Activated CD8-positive, alpha-beta memory T cell treated with anti-CD3 and anti-CD28 coated beads, Interleukin-2, amount 50 U/mL, for 4 hours (primary cell): Measurements from ENCODE around the gene GPC6.

Experiments
- DNase-seq: peaks from one replicate; pipeline ENCODE4 v3.0.0-alpha.2; 2020

GPC6 gene

GRCh38 chr13:94233837-94234236 is 1007.2 kb downstream of the GPC6 start:
- DNase-seq = no peak

GRCh38 chr13:94234738-94235137 is 1008.1 kb downstream of the GPC6 start:
- no peak for DNase-seq

- DNase-seq = no peak
Measured at GRCh38 chr13:94236132-94236531, 1009.5 kb downstream of the GPC6 start.

- DNase-seq = no peak
Measured at GRCh38 chr13:94236872-94237271, 1010.3 kb downstream of the GPC6 start.

- no peak for DNase-seq
Measured at GRCh38 chr13:94239135-94239534, 1012.5 kb downstream of the GPC6 start.

- no peak for DNase-seq
Measured at GRCh38 chr13:94242554-94242953, 1015.9 kb downstream of the GPC6 start.

GRCh38 chr13:94243551-94243950 is 1016.9 kb downstream of the GPC6 start:
- DNase-seq = no peak

- no peak for DNase-seq
Measured at GRCh38 chr13:94246495-94246894, 1019.9 kb downstream of the GPC6 start.

- no peak for DNase-seq
Measured at GRCh38 chr13:94247890-94248289, 1021.3 kb downstream of the GPC6 start.

GRCh38 chr13:94248454-94249228 is 1022.0 kb downstream of the GPC6 start:
- DNase-seq = no peak

GRCh38 chr13:94249512-94249911 is 1022.9 kb downstream of the GPC6 start:
- DNase-seq = no peak

- no peak for DNase-seq
Measured at GRCh38 chr13:94251831-94252608, 1025.4 kb downstream of the GPC6 start.

GRCh38 chr13:94254737-94255136 is 1028.1 kb downstream of the GPC6 start:
- DNase-seq = no peak

GRCh38 chr13:94256721-94257120 is 1030.1 kb downstream of the GPC6 start:
- DNase-seq = no peak

GRCh38 chr13:94259984-94260383 is 1033.4 kb downstream of the GPC6 start:
- DNase-seq = no peak

- DNase-seq = no peak
Measured at GRCh38 chr13:94261163-94261562, 1034.6 kb downstream of the GPC6 start.

GRCh38 chr13:94263038-94263437 is 1036.4 kb downstream of the GPC6 start:
- DNase-seq = no peak

- no peak for DNase-seq
Measured at GRCh38 chr13:94267581-94268366, 1041.2 kb downstream of the GPC6 start.

GRCh38 chr13:94268661-94269060 is 1042.1 kb downstream of the GPC6 start:
- no peak for DNase-seq

- no peak for DNase-seq
Measured at GRCh38 chr13:94269557-94269956, 1043.0 kb downstream of the GPC6 start.

- no peak for DNase-seq
Measured at GRCh38 chr13:94270556-94270955, 1043.9 kb downstream of the GPC6 start.

GRCh38 chr13:94272038-94272437 is 1045.4 kb downstream of the GPC6 start:
- no peak for DNase-seq

GRCh38 chr13:94280349-94280748 is 1053.7 kb downstream of the GPC6 start:
- no peak for DNase-seq

GRCh38 chr13:94280845-94281244 is 1054.2 kb downstream of the GPC6 start:
- DNase-seq = no peak
